Breast epithelium (tissue), 4 donors: ENCODE measurements around the gene ANAPC2. TPM values are rescaled to one million over a fixed set of nuclear protein-coding genes. Genes with fewer than 3 reads are reported as not detected.

ENCODE experiments used
- DNase-seq, 2 donors: peaks; one replicate each; pipeline ENCODE4 v3.0.0-alpha.2; 2019; ENCODE audit warnings: low spot score in 2 of 2
- H3K27ac ChIP-seq, 2 donors: fragments of 200-600 bp; sonication (generic) in 1 of 2; one replicate each; pipeline ENCODE4 v1.5.1; 2016 to 2019; ENCODE audit warnings: mild to moderate bottlenecking in 1 of 2
- H3K27me3 ChIP-seq, 2 donors: fragments of 200-600 bp; sonication (generic) in 1 of 2; one replicate each; pipeline versions ENCODE4 v1.5.1 to v1.6.0; 2017 to 2019; ENCODE audit warnings: control low read depth in 1 of 2, mild to moderate bottlenecking in 1 of 2
- H3K36me3 ChIP-seq: fragments of 200-600 bp; one replicate; pipeline ENCODE4 v1.5.1; 2019
- H3K4me1 ChIP-seq, 2 donors: fragments of 200-600 bp; sonication (generic); one replicate each; pipeline ENCODE4 v1.5.1; 2016 to 2019; ENCODE audit warnings: control low read depth in 1 of 2
- H3K4me3 ChIP-seq, 3 donors: fragments of 200-600 bp; sonication (generic); 1 replicate in 2 of 3; 2 replicates in 1 of 3; pipeline ENCODE4 v1.5.1; 2016 to 2019; ENCODE audit warnings: mild to moderate bottlenecking in 3 of 3, moderate library complexity in 2 of 3
- H3K9me3 ChIP-seq, 2 donors: fragments of 200-600 bp; sonication (generic) in 1 of 2; one replicate each; pipeline ENCODE4 v1.5.1; 2016 to 2019; ENCODE audit warnings: control low read depth in 1 of 2
- POLR2A ChIP-seq: fragments of 450-650 bp; IDR thresholded peaks from one replicate; pipeline ENCODE4 v1.6.1; 2016; ENCODE audit warnings: antibody characterized with exemption, mild to moderate bottlenecking, moderate library complexity
- POLR2AphosphoS5 ChIP-seq, 3 donors: sonication (generic); formaldehyde crosslinking; IDR thresholded peaks; one replicate each; pipeline ENCODE4 v1.6.1; 2017; ENCODE audit warnings: antibody characterized with exemption in 3 of 3
- intact Hi-C: fragments of 100-400 bp; cut with DNase I; formaldehyde crosslinking; loops from one replicate; pipeline ENCODE4 v1.15.1; 2023; ENCODE audit warnings: low total_unique reads
- total RNA-seq, 3 donors: library from RNA; depleted of rRNA; stranded (reverse); fragments of >200 nt; gene quantifications; one replicate each; pipeline ENCODE4 v1.1.0, GENCODE V29; 2016
- TF ChIP-seq, protein P1 (sequence below), 3 donors: fragments of 450-650 bp; IDR thresholded peaks; one replicate each; pipeline ENCODE4 v1.5.1; 2016 to 2017; ENCODE audit warnings: antibody characterized with exemption in 3 of 3, mild to moderate bottlenecking in 3 of 3, moderate library complexity in 3 of 3

Gene ANAPC2
- total RNA-seq, 3 donors from 2014 or later: 32.0 to 35.7 (median 32.9) TPM

DNA sequence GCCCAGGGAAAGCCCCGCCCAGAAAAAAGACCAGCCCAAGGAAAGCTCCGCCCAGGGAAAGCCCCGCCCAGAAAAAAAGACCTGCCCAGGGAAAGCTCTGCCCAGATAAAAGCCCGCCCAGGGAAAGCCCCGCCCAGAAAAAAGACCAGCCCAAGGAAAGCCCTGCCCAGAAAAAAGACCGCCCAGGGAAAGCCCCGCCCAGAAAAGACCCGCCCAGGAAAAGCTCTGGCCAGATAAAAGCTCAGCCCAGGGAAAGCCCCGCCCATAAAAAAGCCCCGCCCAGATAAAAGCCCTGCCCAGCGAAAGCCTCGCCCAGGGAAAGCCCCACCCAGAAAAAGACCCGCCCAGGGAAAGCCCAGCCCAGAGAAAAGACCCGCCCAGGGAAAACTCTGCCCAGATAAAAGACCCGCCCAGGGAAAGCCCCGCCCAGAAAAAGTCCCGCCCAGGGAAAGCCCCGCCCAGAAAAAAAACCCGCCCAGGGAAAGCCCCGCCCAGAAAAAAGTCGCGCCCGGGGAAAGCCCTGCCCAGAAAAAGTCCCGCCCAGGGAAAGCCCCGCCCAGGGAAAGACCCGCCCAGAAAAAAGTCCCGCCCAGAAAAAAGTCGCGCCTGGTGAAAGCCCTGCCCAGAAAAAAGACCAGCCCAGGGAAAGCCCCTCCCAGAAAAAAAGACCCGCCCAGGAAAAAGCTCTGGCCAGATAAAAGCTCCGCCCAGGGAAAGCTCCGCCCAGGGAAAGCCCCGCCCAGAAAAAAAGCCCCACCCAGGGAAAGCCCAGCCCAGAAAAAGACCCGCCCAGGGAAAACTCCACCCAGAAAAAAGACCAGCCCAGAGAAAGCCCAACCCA lies 37.5 kb downstream of the ANAPC2 start:
- no peaks in the 10 kb centered on the region for H3K4me1 ChIP-seq
- no peaks in the 10 kb centered on the region for H3K36me3 ChIP-seq
- no peak overlapping the region for H3K27ac ChIP-seq
- DNase-seq: no peak
- intact Hi-C loops: loop anchor here (1.0 kb wide), 1 partner anchor 47 kb away; no protein-coding TSS in a partner anchor
- H3K4me3 ChIP-seq: no peak overlapping the region
- no peaks in the 10 kb centered on the region for H3K9me3 ChIP-seq
- H3K27me3 ChIP-seq: peaks cover 0 to 46% of the 10 kb centered on the region in 2 donors
- TF ChIP-seq POLR2A (no peak), POLR2AphosphoS5 (IDR thresholded peaks at IDR 0.05) (no peak)
- TF ChIP-seq, protein P1, sequence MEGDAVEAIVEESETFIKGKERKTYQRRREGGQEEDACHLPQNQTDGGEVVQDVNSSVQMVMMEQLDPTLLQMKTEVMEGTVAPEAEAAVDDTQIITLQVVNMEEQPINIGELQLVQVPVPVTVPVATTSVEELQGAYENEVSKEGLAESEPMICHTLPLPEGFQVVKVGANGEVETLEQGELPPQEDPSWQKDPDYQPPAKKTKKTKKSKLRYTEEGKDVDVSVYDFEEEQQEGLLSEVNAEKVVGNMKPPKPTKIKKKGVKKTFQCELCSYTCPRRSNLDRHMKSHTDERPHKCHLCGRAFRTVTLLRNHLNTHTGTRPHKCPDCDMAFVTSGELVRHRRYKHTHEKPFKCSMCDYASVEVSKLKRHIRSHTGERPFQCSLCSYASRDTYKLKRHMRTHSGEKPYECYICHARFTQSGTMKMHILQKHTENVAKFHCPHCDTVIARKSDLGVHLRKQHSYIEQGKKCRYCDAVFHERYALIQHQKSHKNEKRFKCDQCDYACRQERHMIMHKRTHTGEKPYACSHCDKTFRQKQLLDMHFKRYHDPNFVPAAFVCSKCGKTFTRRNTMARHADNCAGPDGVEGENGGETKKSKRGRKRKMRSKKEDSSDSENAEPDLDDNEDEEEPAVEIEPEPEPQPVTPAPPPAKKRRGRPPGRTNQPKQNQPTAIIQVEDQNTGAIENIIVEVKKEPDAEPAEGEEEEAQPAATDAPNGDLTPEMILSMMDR (IDR thresholded peaks at IDR 0.05): no peak

DNA sequence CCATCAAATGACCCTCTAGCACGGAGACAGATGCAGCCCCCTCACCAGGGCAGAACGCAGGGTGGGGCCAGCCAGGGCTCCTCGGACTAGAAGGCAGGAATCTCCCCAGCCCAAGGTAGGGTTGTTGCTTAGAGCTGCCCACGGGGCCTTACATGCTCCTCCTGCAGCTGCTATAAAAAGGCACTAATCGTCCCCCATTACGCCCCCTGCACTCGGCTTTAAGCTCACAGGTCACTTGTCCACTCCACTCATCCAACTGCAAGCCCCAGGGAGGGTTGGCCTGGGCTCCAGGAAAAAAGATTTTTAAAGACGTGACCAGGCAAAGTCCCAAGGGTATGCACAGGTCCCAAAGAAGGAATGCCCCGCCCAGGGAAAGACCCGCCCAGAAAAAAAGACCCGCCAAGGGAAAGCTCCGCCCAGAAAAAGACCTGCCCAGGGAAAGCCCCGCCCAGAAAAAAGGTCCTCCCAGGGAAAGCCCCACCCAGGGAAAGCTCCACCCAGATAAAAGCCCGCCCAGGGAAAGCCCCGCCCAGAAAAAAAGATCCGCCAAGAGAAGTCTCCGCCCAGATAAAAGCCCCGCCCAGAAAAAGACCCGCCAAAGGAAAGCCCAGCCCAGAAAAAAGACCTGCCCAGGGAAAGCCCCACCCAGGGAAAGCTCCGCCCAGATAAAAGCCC lies 38.3 kb downstream of the ANAPC2 start:
- intact Hi-C loops: loop anchor here (1.0 kb wide), 1 partner anchor 46 kb away; no protein-coding TSS in a partner anchor
- H3K27ac ChIP-seq: no peak overlapping the region
- H3K9me3 ChIP-seq: no peaks in the 10 kb centered on the region
- H3K4me3 ChIP-seq: no peak overlapping the region
- no peaks in the 10 kb centered on the region for H3K4me1 ChIP-seq
- no peak for DNase-seq
- TF ChIP-seq, protein P1 (IDR thresholded peaks at IDR 0.05): no peak
- TF ChIP-seq POLR2A: no peak
- TF ChIP-seq POLR2AphosphoS5 (IDR thresholded peaks at IDR 0.05): no peak
- H3K27me3 ChIP-seq: peaks cover 0 to 43% of the 10 kb centered on the region in 2 donors
- H3K36me3 ChIP-seq: no peaks in the 10 kb centered on the region

DNA sequence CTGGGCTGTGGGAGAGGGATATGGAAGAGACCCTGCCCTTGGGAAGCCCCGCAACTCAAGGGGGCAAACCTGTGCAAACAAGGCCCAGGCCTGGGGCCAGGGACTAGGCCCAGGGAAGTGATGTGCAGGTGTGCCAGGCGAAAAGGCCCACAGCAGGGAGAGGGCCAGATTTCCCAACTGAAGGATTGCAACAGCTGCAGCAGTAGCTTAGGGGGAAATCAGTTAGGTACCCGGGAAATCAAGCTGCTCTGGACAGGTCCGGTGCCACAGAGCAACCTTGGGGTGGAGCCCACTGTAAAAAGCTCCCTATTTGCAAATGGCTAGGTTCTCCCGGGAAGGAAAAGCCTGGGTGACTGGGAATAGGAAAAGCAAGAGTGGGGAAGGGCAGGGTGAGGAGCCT lies 39.0 kb downstream of the ANAPC2 start:
- TF ChIP-seq POLR2AphosphoS5 (IDR thresholded peaks at IDR 0.05) (no peak), POLR2A (no peak)
- TF ChIP-seq, protein P1 (IDR thresholded peaks at IDR 0.05): no peak

DNA sequence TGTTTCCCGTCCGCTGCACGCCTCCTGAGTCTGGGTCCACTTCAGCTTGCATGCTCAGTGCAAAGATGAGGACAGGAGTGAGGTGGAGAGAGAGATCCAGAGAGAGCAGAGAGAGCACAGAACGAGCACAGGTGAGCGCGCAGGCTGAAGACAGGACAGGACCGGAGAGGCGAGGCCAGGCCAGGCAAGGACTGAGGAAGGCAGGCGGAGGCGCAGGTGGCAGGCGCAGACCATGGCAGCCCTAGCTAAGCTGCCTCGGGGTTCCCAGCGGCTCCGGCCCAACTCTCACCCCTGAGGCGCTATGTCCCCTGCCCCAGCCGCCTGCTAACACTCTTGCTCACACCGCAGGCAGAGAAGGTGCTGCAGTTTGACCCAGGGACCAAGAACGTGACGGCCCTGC lies 39.7 kb downstream of the ANAPC2 start:
- intact Hi-C loops: no loop called here
- Histone ChIP-seq H3K27ac (no peak overlapping the region), H3K4me3 (no peak overlapping the region), H3K36me3 (no peaks in the 10 kb centered on the region), H3K4me1 (no peaks in the 10 kb centered on the region), H3K9me3 (no peaks in the 10 kb centered on the region), H3K27me3 (peaks cover 0 to 41% of the 10 kb centered on the region in 2 donors)
- TF ChIP-seq, protein P1 (IDR thresholded peaks at IDR 0.05): no peak
- TF ChIP-seq POLR2AphosphoS5 (IDR thresholded peaks at IDR 0.05) (no peak), POLR2A (no peak)
- no peak for DNase-seq

More for the DNA sequence above, 39.0 kb downstream of the ANAPC2 start:
- H3K4me3 ChIP-seq: no peak overlapping the region
- DNase-seq: no peak
- H3K27ac ChIP-seq: no peak overlapping the region
- no peaks in the 10 kb centered on the region for H3K36me3 ChIP-seq
- H3K4me1 ChIP-seq: no peaks in the 10 kb centered on the region
- H3K9me3 ChIP-seq: no peaks in the 10 kb centered on the region
- H3K27me3 ChIP-seq: peaks cover 0 to 37% of the 10 kb centered on the region in 2 donors
- intact Hi-C loops: no loop called here

DNA sequence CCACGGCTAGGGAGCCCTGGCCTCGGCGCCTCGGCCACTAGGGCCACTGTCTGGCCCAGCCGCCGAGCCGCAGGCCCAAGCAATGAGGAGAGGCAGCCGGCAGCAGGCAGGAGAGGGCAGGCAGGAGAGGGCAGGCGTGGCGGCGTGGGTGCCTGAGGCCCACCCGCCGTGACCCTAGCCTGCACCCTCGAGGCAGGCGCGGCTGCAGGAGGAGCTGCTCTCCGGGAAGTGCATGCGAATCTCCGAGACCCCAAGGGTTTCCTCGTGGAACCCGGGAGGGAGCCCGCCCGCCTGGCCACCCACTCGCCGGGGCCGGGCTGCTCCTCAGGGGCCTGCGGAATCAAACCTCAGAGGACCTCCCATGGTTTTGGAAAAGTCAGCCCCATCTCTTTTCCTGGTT lies 40.1 kb downstream of the ANAPC2 start:
- Histone ChIP-seq H3K4me1 (no peaks in the 10 kb centered on the region), H3K27ac (no peak overlapping the region), H3K36me3 (no peaks in the 10 kb centered on the region), H3K9me3 (no peaks in the 10 kb centered on the region), H3K27me3 (peaks cover 0 to 45% of the 10 kb centered on the region in 2 donors), H3K4me3 (no peak overlapping the region)
- DNase-seq: no peak
- intact Hi-C loops: no loop called here
- TF ChIP-seq POLR2A (no peak), POLR2AphosphoS5 (IDR thresholded peaks at IDR 0.05) (no peak)
- TF ChIP-seq, protein P1 (IDR thresholded peaks at IDR 0.05): no peak
